Measurements from ENCODE around the gene LDLRAD3.

GRCh38 chr11:36016263-36016662, 72.4 kb downstream of the LDLRAD3 start:
- TF ChIP-seq POLR2A (IDR thresholded peaks at IDR 0.05; ENCODE audit: low read length): no peak
- no peak for TF ChIP-seq GATA1 (IDR thresholded peaks at IDR 0.05; ENCODE audit: low read depth, low read length)

Data from erythroblast (primary cell).